NCI-H748 (cell line): Measurements from ENCODE around the gene VSIG10L2.

Experiments used
- DNase-seq: peaks from one replicate; lab custom pipeline; 2025; ENCODE audit not compliant: unreplicated experiment; lab: John Stamatoyannopoulos, UW

Gene VSIG10L2

DNA sequence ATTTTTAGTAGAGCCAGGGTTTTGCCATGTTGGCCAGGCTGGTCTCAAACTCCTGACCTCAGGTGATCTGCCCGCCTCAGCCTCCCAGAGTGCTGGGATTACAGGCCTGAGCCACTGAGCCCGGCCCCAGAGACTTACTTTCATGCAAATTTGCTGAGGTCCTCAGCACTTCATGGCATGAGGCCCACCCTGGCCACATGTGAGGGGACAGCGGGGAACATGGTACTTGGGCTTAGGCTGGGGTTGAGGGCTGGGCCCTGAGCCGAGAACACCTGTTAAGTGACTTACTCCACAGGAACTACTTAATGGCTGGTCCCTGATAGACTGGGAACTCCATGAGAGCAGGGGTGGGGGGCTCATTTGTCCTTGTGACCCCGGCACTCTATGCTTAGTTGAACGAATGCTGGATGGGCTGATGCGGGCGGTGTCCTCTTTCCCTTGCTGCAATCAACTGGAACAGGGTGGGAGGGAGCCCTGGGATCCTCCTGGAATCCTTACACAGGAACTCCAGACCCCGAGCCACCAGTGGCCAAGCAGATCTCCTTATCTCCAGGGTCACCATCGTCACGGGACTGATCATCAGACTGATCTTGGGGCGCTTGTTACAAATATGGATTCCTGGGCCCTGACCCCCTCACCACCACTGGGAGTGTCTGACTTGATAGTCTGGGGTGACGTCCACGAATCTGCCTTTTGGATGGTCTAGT is 1.0 kb downstream of the VSIG10L2 start:
- DNase-seq, result no peak

DNA sequence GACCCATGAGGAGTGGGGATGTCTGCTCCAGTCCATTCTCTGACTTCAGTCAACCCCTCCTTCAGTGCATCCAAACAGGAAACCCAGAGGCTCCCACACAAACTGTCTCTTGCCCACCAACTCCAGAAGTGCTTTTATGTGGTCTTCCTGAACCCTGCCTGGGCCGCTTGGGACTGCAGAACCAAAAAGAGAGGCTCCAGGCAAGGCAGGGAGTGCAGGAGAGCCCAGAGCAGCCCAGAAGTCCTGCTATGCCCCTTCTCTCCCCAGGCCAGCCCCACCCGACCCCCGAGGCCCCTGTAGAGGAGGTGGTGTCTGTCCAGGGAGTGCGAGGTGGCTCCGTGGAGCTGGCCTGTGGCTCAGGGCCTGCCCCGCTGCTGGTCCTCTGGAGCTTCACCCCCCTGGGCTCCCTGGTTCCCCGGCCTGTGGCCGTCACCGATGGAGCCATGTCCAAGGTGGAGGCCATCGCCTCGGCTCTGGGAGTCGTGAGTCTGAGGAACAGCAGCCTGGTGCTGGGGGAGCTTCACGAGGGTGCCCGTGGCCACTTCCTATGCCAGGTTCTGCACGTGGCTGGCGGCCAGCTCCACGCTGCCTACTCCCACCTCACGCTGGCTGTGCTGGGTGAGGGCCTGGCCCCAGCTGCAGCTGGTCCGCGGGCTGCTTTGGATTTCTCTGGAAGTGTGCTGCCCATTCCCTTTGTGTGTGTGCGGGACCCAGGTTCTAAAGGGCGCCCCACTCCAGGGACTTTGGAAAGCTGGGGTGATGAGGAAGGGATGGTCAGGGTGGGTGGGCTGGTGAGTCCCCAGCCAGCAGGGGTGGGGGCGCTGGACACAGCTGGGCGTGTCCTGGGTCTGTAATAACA is 1.8 kb downstream of the VSIG10L2 start:
- no peak for DNase-seq

DNA sequence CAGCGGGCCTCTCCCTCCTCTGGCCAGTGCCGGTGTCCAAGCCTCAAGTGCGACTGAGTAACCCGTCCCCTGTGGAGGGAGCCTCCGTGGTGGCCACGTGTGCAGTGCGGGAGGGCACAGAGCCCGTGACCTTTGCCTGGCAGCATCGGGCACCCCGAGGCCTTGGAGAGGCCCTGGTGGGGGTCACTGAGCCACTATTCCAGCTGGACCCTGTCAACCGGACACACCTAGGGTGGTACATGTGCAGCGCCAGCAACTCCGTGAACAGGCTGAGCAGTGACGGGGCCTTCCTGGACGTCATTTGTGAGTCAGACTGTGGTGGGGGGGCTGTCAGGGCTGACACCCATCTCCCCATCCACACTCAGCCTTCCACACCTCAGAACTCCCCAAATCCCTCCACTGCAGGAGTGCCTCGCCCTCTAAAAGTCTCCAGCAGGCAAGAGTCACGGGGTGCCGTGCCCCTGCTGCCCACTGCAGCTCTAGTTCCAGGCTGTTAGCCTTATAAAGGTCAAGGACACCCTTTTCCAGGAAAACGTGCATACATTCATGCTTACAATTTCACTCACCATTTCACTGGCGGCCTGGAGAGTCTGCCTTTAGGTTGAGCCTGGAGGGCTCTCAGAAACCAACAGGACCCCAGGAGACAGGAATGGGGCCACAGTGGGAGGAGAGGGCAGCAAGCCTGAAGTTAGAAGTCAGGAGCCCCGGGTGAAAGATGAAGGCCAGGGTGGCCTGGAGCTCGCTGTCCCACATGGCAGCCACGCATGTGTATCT is 2.6 kb downstream of the VSIG10L2 start:
- no peak for DNase-seq

DNA sequence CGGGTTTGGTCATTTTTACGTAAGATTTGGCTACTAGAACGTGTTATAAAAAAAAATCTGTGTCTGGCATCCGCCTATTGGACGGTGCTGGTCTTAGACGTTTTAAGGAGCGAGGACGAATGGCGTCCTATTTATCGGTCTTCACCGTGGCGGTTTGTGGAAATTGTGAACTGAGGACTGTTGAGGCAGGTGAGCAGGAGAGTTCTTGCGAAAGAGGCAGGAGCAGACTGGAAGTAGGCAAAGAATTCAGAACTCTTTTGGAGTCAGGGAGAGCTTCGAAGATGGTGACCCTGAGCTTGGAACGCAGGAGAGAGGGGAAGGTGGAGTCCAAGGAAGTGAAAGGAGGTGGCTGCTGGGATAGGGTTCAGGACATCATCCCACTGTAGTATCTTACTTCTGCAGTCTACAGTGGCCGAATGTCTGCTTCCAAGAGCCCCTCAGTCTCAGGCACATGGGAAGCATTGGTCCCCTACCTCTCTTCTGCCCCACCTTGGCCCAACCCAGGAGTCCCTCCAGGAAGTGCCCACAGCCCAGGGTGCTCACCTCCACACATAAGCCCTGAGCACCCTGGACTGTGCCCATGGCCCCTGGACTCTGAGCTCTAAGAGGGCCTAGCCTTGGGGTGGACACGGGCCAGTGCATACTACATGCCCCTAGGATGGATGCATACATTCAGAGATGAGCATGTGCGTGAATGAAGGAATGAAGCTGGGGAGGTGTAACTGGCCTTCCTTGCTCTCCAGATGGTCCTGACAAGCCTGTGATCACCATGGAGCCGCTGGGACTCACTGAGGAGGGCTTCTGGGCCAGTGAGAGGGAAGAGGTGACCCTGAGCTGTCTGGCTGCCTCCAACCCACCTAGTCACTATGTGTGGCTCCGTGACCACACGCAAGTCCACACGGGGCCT is 3.7 kb downstream of the VSIG10L2 start:
- DNase-seq, result no peak

DNA sequence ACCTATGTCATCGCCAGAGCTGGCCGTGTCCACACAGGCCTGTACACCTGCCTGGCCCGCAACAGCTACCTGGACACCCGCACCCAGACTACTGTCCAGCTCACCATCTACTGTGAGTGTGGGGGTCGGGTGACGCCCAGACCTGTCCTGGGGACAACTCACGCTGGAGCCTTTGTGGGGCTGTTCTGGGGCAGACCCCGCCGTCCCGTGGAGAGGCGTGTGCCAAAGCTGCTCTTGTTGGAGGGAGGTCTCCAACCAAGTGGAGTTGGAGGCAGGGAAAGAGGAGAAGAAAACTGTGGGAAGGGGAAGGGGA is 4.3 kb downstream of the VSIG10L2 start:
- DNase-seq, result no peak

DNA sequence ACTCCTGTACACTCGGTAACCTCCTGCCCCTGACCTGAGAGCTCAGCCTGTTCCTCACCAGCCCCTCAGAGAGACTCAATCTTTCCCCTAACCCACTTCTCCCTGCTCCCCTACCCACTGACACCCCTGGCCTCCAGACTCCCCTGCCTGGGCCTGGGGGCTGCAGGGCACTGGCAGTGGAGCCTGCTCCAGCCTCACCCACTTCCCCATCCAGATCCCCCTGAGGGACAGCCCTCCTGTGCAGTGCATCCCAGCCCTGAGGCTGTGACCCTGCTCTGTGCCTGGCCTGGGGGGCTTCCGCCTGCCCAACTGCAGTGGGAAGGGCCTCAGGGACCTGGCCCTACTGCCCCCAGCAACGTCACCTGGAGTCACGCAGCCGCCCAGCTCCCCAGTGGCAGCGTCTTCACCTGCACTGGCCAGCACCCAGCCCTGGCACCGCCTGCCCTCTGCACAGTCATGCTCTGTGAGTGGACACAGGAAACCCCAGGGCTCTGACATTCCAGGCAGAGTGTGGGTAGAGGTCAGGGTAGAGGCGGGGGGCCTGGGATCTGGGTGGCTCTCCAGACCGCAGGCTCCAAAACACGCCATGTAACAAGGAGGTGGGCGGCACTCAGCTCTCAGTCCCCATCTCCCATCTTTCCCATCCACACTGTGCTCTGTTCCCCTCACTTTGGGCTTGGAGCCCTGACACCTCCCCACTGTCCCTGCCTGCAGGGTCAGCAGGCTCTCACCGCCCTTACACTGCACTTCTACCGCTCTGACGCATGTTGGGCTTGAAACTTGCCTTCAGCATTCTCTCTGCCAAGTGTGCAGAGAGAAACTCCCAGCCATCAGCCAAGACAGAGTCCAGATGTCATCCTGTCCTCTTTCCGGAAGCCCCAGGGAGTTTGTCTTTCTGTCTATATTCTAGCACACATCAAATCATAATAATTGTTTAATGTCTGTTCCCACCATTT is 5.1 kb downstream of the VSIG10L2 start:
- DNase-seq, result no peak

DNA sequence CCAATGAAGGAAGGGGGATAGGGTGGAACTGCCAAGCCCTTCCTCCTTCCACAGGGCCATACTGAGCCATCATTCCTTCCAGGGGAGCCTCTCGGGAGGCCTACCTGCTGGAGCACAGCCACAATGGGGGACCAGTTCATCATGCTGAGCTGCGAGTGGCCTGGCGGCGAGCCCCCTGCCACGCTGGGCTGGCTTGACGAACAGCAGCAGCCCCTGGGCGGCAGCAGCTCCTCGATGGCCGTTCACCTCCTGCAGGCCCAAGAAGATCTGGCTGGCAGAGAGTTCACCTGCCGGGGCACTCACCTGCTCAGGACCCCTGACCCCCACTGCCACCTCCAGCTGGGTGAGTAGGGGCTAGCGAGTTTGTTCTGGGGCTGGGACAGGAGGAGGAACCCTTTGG is 5.9 kb downstream of the VSIG10L2 start:
- DNase-seq, result no peak

DNA sequence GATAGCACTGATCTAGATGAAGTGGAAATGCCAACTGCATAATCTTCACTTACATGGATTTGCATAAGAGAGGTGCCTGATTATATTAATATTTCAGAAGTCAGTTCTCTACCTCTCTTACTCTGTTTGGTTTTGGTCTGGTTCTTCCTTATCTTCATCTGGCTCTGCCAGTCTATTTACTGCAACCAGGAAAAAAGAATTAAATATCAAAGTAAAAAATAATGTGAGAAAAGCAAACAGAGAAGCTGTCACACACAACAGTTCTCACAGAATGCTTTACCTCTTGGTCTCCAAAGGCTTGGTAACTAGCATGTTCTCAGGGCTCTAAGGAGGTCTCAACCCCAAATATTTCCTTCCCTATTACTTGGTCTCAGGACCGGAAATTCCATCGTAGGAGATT is 6.7 kb downstream of the VSIG10L2 start:
- DNase-seq, result no peak

DNA sequence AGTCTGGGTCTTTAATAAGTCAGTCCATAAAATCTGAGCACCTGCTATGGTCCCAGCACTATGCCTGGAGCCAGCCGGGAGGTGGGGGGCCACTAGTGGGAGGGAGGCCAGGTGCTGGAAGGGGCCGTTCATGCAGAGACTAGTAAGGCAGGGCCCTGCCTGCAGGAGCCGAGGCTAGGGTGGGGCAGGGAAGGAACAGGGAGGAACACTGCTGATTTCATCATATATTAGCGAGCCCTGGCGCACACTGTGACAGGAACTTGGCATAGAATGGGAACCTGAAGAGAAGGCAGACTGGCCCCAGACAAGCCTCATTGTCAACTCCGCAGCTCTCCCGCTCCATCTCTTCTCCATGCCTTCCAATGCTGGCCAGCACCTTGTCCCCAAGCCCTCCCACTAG is 7.1 kb downstream of the VSIG10L2 start:
- no peak for DNase-seq

DNA sequence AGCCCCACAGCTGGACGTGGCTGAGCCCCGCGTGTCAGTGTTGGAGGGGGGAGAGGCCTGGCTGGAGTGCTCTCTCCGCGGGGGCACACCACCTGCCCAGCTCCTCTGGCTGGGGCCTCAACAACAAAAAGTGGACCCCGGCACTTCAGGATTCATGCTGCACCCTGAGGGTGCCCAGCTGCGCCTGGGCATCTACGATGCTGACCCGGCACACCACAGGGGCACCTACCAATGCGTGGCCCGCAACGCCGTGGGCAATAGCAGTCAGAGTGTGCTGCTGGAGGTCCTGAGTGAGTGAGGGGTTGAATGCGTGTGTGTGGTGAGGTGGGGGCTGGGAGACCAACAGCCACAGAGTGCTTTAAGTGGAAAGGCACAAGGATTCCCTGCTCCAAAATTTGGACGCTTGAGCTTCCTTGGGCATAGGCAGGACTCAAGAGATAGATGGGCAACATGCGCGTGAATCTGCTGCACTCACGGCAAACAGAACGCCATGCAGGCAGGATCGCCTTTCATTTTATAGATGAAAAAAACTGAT is 7.6 kb downstream of the VSIG10L2 start:
- DNase-seq, result no peak

DNA sequence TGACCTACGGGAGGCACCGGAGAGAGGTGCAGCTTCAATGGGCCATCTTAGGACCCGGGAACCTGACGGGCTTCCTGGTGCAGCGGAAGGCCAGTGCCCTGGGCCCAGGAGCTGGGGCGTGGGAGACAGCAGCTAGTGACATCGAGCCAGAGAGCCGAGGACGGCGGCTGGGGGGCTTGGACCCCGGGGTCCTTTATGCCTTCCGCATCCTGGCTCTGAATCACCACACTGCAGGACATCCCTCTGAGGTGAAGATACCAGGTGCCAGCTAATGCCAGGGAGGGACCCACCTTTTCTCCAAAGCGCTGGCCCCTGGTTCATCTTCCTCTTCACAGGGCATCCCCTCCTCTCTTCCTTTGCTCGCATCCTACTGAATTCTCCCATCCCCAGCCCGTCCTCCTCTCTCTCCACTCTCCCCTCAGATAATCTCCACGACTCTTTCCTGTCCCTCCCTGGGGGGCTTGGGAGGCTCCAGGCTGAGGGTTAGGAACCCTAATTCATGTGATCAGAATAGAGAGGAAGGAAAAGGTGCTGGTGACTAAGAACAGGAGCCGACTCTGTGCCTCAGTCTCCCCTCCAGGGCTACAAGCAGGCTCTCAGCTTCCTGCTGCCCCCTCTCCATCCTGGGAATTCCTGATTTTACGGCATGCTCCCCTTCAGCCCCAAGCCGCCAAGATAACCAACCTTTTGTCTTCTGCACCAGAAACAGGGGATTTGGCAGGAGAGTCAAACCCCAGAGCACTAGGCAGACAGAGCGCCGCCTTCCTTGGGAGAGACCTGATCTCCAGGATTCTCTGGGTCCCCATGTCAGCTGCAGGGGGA is 8.5 kb downstream of the VSIG10L2 start:
- no peak for DNase-seq

DNA sequence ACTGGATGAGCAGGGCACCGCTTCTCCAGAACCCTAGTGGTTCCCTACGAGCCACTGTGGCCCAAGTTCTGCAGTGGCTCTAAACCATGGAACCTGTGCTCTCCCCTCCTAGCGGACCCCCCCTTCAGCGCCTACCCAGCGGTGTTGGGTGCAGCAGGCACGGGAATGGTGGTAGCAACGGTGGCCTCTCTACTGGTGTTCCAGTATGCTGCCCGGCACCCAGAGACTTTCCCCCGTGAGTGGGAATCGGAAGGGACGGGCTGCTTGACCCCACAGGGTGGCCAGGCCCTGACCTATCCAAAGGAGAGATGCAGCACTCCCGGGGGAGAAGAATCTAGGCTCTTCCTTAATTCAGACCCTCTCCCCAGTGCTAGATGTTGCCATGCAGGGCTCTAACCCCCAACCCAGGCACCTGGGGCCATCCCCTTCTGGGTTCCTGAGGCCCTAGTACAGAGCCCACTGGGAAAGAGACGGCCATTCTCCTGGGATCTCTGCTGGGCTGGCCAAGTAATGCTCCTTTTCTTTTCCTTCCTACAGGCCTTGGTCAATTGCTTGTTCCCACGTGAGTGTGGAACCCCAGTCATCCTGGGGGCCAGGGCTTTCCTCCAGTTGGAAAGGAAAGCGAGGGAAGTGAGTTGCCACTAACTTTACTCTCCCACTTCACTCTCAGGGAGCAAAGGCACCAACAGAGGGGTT is 9.2 kb downstream of the VSIG10L2 start:
- no peak for DNase-seq

DNA sequence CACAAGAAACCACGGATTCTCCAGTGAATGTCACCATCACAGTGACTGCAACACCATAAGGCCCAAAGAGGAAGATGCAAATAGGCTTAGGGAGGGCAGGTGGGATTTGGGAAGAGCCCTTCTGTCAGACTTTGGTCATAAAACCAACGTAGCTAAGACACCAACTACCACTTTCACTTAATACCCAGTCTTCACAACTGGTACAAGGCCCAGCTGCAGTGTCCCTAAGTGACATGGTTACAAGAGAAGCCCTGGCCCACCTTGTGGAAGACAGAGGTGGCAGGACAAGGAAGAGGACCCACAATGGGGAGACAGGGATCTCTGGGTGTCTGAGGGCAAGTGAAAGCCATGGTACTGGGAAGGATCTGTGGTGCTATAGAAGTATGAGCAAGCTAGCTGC is 10.0 kb downstream of the VSIG10L2 start:
- no peak for DNase-seq

DNA sequence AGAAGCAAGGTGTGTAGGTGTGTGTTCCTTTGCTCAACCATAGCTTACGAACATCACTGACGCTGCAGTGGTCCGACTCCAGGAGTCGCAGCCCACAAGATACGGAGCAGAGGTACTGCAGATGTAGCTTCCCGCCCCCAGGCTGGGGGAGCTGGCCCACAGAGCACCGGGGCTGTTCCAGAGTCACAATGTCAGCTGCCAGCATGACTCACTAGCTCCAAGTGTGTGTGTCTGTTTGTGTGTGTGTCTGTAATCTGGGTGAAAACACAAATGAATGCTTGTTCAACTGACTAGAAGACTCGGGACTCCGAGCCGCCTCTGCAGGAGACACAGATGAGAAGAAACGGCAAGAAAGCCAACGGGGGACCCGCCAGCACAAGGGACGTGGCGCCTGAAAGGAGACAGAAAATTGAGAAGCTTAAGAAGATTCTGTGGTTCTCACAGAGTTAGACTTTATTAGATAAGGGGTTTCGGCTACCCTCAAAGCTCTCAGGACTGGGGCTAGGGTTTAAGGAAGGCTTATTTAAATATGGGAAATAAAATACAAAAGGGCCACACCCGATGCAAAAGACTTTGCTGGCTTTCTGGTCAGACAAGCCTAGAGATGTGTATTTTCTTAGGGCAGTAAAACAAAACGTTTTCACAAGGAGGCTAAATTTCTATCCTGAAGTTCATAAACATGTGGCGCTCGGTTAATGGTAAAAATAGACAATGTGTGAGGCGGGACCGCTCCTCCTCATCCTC is 10.7 kb downstream of the VSIG10L2 start:
- no peak for DNase-seq

DNA sequence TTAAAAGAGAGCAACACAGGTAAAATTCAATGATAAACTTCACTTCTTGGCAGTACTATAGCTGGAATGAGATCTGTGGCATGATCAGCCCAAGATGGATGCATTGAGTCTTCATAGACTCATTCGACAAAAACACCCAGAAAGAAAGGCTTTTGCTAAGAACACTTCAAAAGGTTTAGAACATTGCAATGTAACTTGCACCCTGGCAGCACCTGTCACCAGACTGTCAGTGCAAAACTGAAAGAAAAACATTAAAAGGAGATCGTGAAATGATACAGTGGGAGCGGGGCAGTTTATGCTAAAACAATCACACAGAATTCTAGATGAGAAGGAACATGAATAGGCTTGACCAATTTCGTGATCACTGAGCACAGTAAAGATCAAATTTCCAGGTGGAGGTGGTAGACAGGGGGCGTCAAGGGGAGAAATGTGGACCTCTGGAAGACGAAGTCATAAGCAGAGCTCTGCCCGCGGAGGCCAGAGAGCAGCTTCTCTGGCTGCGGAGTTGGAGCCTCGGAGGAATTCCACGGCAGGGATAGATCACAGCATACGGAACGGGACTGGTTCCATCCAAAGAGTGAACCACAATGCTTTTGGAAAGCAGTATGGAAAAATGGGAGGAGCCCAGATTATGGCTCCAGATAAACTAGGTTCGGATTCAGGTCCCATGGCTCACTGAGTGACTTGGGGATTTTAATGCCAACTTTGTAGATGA is 11.9 kb downstream of the VSIG10L2 start:
- DNase-seq, result no peak

DNA sequence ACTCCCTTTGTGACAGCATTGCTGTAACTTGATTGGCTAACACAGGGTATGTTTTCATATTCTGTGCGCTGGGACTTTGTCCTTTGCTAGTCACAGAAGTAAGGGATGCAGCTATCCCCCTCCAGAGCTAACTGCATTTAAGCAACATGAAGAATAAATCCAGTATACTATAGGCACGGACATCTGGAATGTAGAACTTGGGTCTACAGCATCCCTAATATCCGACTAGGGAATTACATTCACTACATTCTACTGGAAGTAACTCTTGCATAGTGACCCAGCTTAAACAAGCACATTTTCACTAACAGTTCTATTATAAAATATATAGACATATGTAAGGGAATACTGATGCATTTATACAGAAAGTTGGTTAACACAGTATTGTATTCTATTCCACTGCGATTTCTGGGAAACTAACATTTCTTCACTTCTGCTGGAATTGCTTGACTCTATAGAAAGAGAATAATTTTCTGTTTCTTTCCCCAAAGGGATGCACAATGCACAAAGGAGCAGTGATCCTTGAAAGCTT is 13.1 kb downstream of the VSIG10L2 start:
- DNase-seq, result no peak
